Gastrocnemius medialis (tissue), 4 donors: Measurements from ENCODE around the gene DEPP1. TPM values are rescaled to one million over a fixed set of nuclear protein-coding genes. Genes with fewer than 3 reads are reported as not detected.
A peak's percentile ranks its signal among the peaks of the same experiment; 100 is the strongest.

ENCODE experiments used
- ATAC-seq, 2 donors: fragments of 150-250 bp; one replicate each; pipeline ENCODE4 v1.9.1; 2016
- DNase-seq, 2 donors: peaks; one replicate each; pipeline ENCODE4 v3.0.0-alpha.2; 2019
- H3K27ac ChIP-seq, 4 donors: fragments of 200-600 bp; sonication (generic); 1 replicate in 1 of 4; 2 replicates in 3 of 4; pipeline ENCODE4 v1.5.1; 2016 to 2018; ENCODE audit warnings: mild to moderate bottlenecking in 2 of 4, moderate library complexity in 1 of 4
- H3K27me3 ChIP-seq, 3 donors: fragments of 200-600 bp; sonication (generic) in 2 of 3; 1 replicate in 1 of 3; 2 replicates in 2 of 3; pipeline versions ENCODE4 v1.5.1 to v1.6.0; 2016 to 2019; ENCODE audit warnings: mild to moderate bottlenecking in 1 of 3, moderate library complexity in 1 of 3
- H3K36me3 ChIP-seq, 2 donors: fragments of 200-600 bp; sonication (generic) in 1 of 2; one replicate each; pipeline ENCODE4 v1.5.1; 2017 to 2018
- H3K4me1 ChIP-seq, 2 donors: fragments of 200-600 bp; sonication (generic) in 1 of 2; one replicate each; pipeline ENCODE4 v1.5.1; 2016 to 2017; ENCODE audit warnings: mild to moderate bottlenecking in 2 of 2
- H3K4me3 ChIP-seq, 4 donors: fragments of 200-600 bp; sonication (generic) in 3 of 4; 1 replicate in 1 of 4; 2 replicates in 3 of 4; pipeline ENCODE4 v1.5.1; 2016 to 2019; ENCODE audit warnings: mild to moderate bottlenecking in 2 of 4
- H3K9me3 ChIP-seq, 3 donors: fragments of 200-600 bp; sonication (generic) in 2 of 3; 1 replicate in 1 of 3; 2 replicates in 2 of 3; pipeline ENCODE4 v1.5.1; 2016 to 2019
- CTCF ChIP-seq, 5 experiments: fragments of 450-650 bp in 3 of 5; fragments of 200-600 bp in 2 of 5; sonication (generic) in 2 of 5; IDR thresholded peaks in 4 of 5; conservative IDR thresholded peaks in 1 of 5; 1 replicate in 4 of 5; 2 replicates in 1 of 5; pipeline ENCODE4 v1.5.1; 2016 to 2019; ENCODE audit warnings: antibody characterized with exemption in 5 of 5, mild to moderate bottlenecking in 3 of 5, moderate library complexity in 3 of 5
- POLR2A ChIP-seq, 2 donors: fragments of 450-650 bp; IDR thresholded peaks; one replicate each; pipeline ENCODE4 v1.6.1; 2017; ENCODE audit warnings: antibody characterized with exemption in 2 of 2, mild to moderate bottlenecking in 2 of 2, moderate library complexity in 2 of 2
- in situ Hi-C, 4 donors: fragments of 200-750 bp; cut with MboI; loops; one replicate each; pipeline versions ENCODE4 v1.15.0 to v1.8.0; 2017; ENCODE audit warnings: low sequenced_read_pairs in 4 of 4
- intact Hi-C: fragments of 100-400 bp; cut with DNase I; formaldehyde crosslinking; loops from one replicate; pipeline ENCODE4 v1.15.1; 2023; ENCODE audit warnings: low total_unique reads
- total RNA-seq, 4 donors: library from RNA; depleted of rRNA; stranded (reverse); fragments of >200 nt; gene quantifications; one replicate each; pipeline versions ENCODE4 v1.1.0 to v1.2.3, GENCODE V29; 2016

Gene DEPP1
- total RNA-seq, 4 donors from 2014 or later = 83.4 to 331 (median 120) TPM

GRCh38 chr10:44961931-44962750 lies 16.5 kb downstream of the DEPP1 start:
- Histone ChIP-seq H3K4me1 (peaks cover 81 to 87% of the 10 kb centered on the region in 2 donors), H3K27ac (peak overlapping the region; percentile 89 to 97 (median 95)), H3K27me3 (no peaks in the 10 kb centered on the region), H3K4me3 (peak overlapping the region in 3 of 4 donors; percentile 72 to 89 (median 89)), H3K9me3 (no peaks in the 10 kb centered on the region), H3K36me3 (no peaks in the 10 kb centered on the region)
- DNase-seq (no peak), ATAC-seq (no peak)
- in situ Hi-C loops (no loop called here), intact Hi-C loops (no loop called here)
- TF ChIP-seq CTCF (IDR thresholded peaks at IDR 0.05 in 4 of 5, conservative IDR thresholded peaks at IDR 0.05 in 1 of 5) = no peak
- TF ChIP-seq POLR2A (IDR thresholded peaks at IDR 0.05) = no peak

- H3K4me1 ChIP-seq = peaks cover 72 to 79% of the 10 kb centered on the region in 2 donors
- TF ChIP-seq POLR2A (IDR thresholded peaks at IDR 0.05) (no peak), CTCF (IDR thresholded peaks at IDR 0.05 in 4 of 5, conservative IDR thresholded peaks at IDR 0.05 in 1 of 5) (no peak)
- ATAC-seq = no peak
- intact Hi-C loops = no loop called here
- H3K9me3 ChIP-seq = no peaks in the 10 kb centered on the region
- DNase-seq = no peak
- peak overlapping the region; percentile 72 to 89 (median 86) for H3K4me3 ChIP-seq
- no peaks in the 10 kb centered on the region for H3K27me3 ChIP-seq
- peaks cover 0 to 5% of the 10 kb centered on the region in 2 donors for H3K36me3 ChIP-seq
- in situ Hi-C loops = no loop called here
- peak overlapping the region; percentile 39 to 97 (median 95) for H3K27ac ChIP-seq
Observed at GRCh38 chr10:44961230-44961571, 17.4 kb downstream of the DEPP1 start.

GRCh38 chr10:44960482-44961229 lies 18.0 kb downstream of the DEPP1 start:
- peaks cover 67 to 73% of the 10 kb centered on the region in 2 donors for H3K4me1 ChIP-seq
- in situ Hi-C loops = no loop called here
- peak overlapping the region; percentile 72 to 89 (median 86) for H3K4me3 ChIP-seq
- H3K9me3 ChIP-seq = no peaks in the 10 kb centered on the region
- ATAC-seq (no peak), DNase-seq (no peak)
- peak overlapping the region; percentile 92 to 97 (median 95) for H3K27ac ChIP-seq
- H3K27me3 ChIP-seq = no peaks in the 10 kb centered on the region
- H3K36me3 ChIP-seq = peaks cover 0 to 5% of the 10 kb centered on the region in 2 donors
- TF ChIP-seq POLR2A (IDR thresholded peaks at IDR 0.05) (no peak), CTCF (IDR thresholded peaks at IDR 0.05 in 4 of 5, conservative IDR thresholded peaks at IDR 0.05 in 1 of 5) (no peak)
- intact Hi-C loops = no loop called here

- peaks cover 61 to 67% of the 10 kb centered on the region in 2 donors for H3K4me1 ChIP-seq
- no peak for TF ChIP-seq POLR2A (IDR thresholded peaks at IDR 0.05)
- no peak for TF ChIP-seq CTCF (IDR thresholded peaks at IDR 0.05 in 4 of 5, conservative IDR thresholded peaks at IDR 0.05 in 1 of 5)
- intact Hi-C loops = no loop called here
- in situ Hi-C loops = no loop called here
- no peaks in the 10 kb centered on the region for H3K9me3 ChIP-seq
- H3K27ac ChIP-seq = peak overlapping the region; percentile 92 to 97 (median 95)
- peaks cover 0 to 5% of the 10 kb centered on the region in 2 donors for H3K36me3 ChIP-seq
- DNase-seq = no peak
- no peak for ATAC-seq
- no peaks in the 10 kb centered on the region for H3K27me3 ChIP-seq
- peak overlapping the region; percentile 72 to 89 (median 86) for H3K4me3 ChIP-seq
Observed at GRCh38 chr10:44960088-44960460, 18.5 kb downstream of the DEPP1 start.
